Stimulated activated CD8-positive, alpha-beta memory T cell treated with anti-CD3 and anti-CD28 coated beads, Interleukin-4, amount 100 ng/mL, for 1 hour (primary cell): ENCODE data around the gene KRT33A.
"Not testable (repeated sequence)": the region's sequence is repeated elsewhere in the genome, so short reads cannot be mapped to it uniquely, and the experiment has no call there.

Source experiments
- DNase-seq, 2 donors: peaks; one replicate each; pipeline ENCODE4 v3.0.0-alpha.2; 2020; ENCODE audit warnings: low read depth in 2 of 2, low spot score in 1 of 2

KRT33A gene

GRCh38 chr17:41350381-41350878 lies at the start of gene KRT33A:
TSS of gene KRT33A (minus strand) at chr17:41350828. CDS start at chr17:41350767, 61 bp downstream.
- not testable (repeated sequence) for DNase-seq

GRCh38 chr17:41396996-41397660 lies 46.5 kb upstream of the KRT33A start, which contains the start of gene KRT31:
TSS of gene KRT31 (minus strand) at chr17:41397608. CDS start at chr17:41397539, 69 bp downstream.
- DNase-seq = no peak

GRCh38 chr17:41396340-41396739 lies 45.7 kb upstream of the KRT33A start:
- no peak for DNase-seq

- no peak for DNase-seq
Measured at GRCh38 chr17:41395611-41396010, 45.0 kb upstream of the KRT33A start.

GRCh38 chr17:41395044-41395443 lies 44.4 kb upstream of the KRT33A start:
- not testable (repeated sequence) for DNase-seq

- no peak for DNase-seq
Measured at GRCh38 chr17:41394254-41394996, 43.8 kb upstream of the KRT33A start.

GRCh38 chr17:41393826-41394225 lies 43.2 kb upstream of the KRT33A start:
- DNase-seq = no peak

- no peak for DNase-seq
Measured at GRCh38 chr17:41393294-41393693, 42.7 kb upstream of the KRT33A start.

- no peak for DNase-seq
Measured at GRCh38 chr17:41392278-41392677, 41.6 kb upstream of the KRT33A start.

- no peak for DNase-seq
Measured at GRCh38 chr17:41391535-41391934, 40.9 kb upstream of the KRT33A start.

GRCh38 chr17:41390411-41390938 lies 39.8 kb upstream of the KRT33A start:
- DNase-seq = no peak

GRCh38 chr17:41387670-41388069 lies 37.0 kb upstream of the KRT33A start:
- no peak for DNase-seq

GRCh38 chr17:41386227-41386626 lies 35.6 kb upstream of the KRT33A start:
- no peak for DNase-seq

GRCh38 chr17:41383690-41384089 lies 33.1 kb upstream of the KRT33A start:
- no peak for DNase-seq

- DNase-seq = no peak
Measured at GRCh38 chr17:41382394-41382793, 31.8 kb upstream of the KRT33A start.

- DNase-seq = not testable (repeated sequence)
Measured at GRCh38 chr17:41381943-41382342, 31.3 kb upstream of the KRT33A start, which contains the start of gene KRT34. TSS of gene KRT34 (minus strand) at chr17:41382306. CDS start at chr17:41382246, 60 bp downstream.

GRCh38 chr17:41380091-41380490 lies 29.5 kb upstream of the KRT33A start:
- DNase-seq = not testable (repeated sequence)

GRCh38 chr17:41377546-41377945 lies 26.9 kb upstream of the KRT33A start:
- DNase-seq = no peak

- no peak for DNase-seq
Measured at GRCh38 chr17:41369713-41370112, 19.1 kb upstream of the KRT33A start, which contains the start of gene KRT33B. TSS of gene KRT33B (minus strand) at chr17:41369813. CDS start at chr17:41369750, 63 bp downstream.

- DNase-seq = no peak
Measured at GRCh38 chr17:41369023-41369422, 18.4 kb upstream of the KRT33A start.

GRCh38 chr17:41367426-41368075 lies 16.9 kb upstream of the KRT33A start:
- DNase-seq = no peak
